GM19324 (cell line): Measurements from ENCODE around the gene CHST14.
A peak's percentile ranks its signal among the peaks of the same experiment; 100 is the strongest.
"Not testable (repeated sequence)": the region's sequence is repeated elsewhere in the genome, so short reads cannot be mapped to it uniquely, and the experiment has no call there.

ENCODE experiments used
- ATAC-seq: cut with Tn5 transposase; IDR thresholded peaks from one replicate; pipeline ENCODE4 v1.9.1; 2021; ENCODE audit warnings: mild to moderate bottlenecking, moderate library complexity; ENCODE audit not compliant: unreplicated experiment, low FRiP score

Gene CHST14

DNA sequence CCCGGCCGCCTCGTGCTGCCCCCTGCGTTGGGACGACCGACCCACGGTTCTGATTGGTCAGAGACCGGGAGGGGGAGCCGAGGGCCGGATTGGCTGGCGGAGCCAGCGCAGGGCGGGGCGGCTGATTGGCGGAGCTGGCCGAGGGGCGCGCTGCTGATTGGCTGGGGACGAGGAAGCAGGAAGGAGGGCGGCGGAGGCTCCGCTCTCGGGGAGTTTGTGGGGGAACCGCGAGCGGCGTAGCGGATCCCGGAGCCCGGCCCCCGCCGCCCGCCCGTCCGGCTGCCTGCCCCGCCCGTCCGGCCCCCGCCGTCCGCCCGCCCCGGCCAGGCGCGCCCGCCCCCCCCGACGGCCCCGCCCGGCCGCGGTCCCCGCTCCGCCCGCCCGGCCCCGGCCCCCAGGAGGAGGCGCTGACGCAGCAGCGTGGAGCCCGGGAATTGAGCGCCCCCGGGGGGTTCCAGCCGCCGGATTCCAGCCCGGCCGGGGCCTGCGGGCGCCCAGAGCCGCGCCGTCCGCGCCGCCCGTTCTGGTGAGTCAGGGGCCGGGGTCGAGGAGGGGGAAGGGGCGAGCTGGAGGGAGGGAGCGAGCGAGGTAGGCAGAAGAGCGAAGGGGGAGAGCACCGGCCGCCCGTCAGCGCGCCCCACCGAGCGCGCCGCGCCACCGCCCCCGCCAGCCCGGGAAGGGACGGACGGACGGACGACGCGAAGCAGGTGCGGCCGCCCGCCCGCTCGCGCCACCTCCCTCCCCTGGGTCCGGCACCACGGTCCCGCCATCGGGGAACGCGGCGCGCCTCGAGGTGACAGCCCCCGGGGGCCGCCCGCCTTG lies 29.8 kb upstream of the CHST14 start, which contains the start of gene BAHD1:
Gene BAHD1 (plus strand): TSS at position 211 of the 822 bp plus-strand sequence. CDS start 17,512 bp downstream, outside the sequence.
- ATAC-seq, result peak; percentile 87

- peak; percentile 12 for ATAC-seq
Observed at GRCh38 chr15:40441565-40442531, 28.9 kb upstream of the CHST14 start.

DNA sequence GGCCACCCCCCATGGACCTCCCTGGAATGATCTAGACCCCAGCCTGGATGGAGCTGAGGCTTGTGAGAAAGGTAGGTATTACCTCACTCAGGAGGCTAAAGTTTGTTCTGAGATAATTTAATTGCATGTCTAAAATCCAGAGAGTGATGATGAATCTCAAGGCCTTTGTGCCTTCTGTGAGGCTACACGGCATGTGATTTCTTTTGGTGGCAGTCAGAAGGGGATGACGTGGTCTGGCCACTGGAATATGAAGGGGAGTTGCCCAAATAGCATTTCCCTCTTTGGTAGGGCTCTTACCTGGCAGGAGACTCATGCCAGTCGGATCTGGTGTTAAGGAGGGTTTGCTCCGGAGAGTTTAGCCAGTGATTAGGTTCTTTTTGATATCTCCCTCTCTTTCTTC lies 27.5 kb upstream of the CHST14 start:
- ATAC-seq, result no peak

DNA sequence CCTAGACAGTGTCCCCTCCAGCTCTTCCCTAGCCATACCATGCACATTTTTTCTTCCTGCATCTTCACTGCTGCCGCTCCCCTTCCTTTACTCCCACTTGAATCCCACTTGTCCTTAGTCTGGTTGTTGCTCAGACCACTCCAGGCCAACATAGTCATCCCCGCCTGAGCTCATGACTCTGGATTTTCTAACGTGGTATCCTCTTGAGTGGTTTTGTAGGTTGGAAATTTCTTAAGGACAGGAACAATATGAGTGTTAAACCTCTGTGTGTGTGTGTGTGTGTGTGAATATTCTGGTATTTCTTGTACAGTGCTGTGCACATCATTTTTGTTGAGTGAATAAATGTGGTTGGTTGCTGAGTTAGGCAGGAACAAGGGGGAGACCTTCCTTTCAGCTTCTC lies 26.9 kb upstream of the CHST14 start:
- ATAC-seq, result no peak

DNA sequence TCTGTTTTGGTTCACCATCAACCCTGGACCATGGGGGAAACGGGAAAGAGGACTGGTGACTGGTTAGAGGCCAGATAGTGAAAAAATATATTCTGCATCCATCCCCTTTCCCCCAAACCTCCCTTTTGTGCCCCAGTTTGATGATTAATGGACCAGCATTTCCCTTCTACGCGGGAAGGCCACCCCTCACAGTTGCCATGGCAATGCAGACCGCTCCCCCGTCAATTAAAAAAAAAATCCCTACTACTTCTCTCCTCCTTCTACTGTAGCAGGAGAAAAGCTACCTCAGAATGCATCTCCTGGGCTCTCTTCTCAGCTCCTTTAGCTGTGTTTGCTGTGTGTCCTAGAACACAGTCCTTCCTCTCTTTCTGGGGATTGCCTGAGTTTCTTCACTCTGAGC lies 26.0 kb upstream of the CHST14 start:
- no peak for ATAC-seq

GRCh38 chr15:40445421-40445922 lies 25.3 kb upstream of the CHST14 start:
- ATAC-seq, result no peak

DNA sequence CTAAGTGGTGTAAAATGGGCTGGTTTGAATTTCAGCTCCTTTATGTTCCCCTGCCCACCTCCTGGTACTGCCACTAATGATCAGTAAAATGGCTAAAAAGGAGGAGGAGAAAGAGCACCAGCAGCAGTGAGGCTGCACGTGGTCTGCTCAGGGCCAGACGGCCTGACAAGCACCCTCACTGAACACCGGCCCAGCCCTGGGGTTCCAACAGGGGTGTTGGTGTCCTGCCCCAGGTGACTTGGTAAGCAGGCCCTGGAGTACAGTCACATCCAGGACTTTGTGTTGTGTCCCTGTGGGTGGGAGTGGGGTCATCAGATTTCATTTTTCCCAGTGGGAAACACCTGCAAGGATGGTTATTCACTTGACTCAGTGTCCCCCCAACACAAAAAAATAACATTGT lies 24.6 kb upstream of the CHST14 start:
- ATAC-seq, result no peak

DNA sequence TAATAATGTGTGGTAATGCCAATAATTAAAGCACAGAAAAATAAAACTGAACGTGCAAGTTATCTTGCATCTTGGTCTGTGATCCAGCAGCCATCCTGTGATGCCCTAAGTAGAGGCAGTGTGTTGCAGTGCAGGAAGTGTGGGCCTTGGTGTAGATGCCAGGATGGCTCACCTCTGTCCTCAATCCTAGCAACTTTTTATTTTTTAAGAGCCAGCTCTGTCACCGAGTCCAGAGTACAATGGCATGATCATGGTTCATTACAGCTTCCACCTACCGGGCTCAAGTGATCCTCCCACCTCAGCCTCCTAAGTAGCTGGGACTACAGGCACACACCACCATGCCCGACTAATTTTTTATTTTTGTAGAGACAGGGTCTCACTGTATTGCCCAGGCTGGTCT lies 22.4 kb upstream of the CHST14 start:
- ATAC-seq, result no peak

DNA sequence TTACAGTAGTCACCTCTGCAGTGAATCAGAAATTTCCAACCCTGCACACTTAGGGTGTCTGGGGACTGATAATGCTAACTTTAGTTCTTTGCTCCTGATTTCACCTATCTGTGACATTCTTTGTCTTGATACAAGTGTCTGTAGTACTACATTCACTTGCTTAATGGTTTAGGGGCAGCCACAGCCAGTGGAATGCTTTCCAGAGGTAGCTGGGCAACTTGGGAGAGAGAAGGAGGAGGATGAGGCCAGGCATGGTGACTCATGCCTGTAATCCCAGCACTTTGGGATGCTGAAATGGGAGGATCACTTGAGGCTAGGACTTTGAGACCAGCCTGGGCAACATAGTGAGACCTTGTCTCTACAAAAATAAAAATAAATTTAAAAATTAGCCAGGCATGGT lies 21.5 kb upstream of the CHST14 start:
- ATAC-seq, result no peak

DNA sequence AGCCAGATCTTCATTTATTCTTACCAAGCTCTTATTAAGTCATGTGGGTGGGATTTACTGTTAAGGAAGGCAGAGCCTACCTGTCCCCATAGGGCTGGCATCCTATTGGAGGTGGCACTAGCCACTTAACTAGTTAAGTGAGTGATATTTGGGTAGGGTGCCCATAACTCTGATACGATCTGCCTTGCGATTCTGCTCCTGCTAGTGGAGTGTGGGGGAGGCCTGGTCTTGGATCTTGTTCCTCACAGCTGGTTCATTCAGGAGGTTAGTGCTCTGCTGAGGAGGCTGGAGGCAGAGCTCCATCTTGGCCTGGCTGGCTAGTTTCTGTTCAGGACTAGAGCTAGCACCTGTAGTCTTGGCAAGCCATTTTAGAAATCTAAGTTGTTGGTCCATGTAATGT lies 20.7 kb upstream of the CHST14 start:
- no peak for ATAC-seq

- no peak for ATAC-seq
Observed at GRCh38 chr15:40451527-40452158, 19.1 kb upstream of the CHST14 start.

GRCh38 chr15:40452296-40453090 lies 18.3 kb upstream of the CHST14 start:
- ATAC-seq, result no peak

GRCh38 chr15:40453941-40454340 lies 16.8 kb upstream of the CHST14 start:
- ATAC-seq, result not testable (repeated sequence)

DNA sequence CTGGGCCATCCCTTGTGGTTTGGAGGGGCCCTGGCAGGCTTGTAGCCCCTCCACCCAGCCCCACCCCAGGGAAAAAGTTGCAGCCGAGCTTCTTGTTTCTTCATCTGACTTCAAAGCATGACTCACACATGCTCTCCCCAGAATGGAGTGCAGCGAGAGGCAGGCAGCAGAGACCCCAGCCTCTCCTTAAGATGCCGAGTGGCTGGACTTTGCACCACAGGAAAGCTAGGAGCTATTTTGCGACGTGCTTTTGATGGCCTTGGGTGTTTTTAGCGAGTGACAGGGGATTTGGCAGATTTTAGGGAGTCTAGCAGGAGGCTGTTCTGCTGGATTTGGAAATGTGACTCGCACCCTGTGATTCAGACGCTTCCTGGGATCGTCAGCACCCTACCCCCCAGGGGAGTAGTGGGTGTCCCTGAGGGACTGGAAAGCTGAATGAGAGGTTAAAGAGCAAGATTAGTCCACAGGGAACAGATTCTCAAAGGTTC lies 15.8 kb upstream of the CHST14 start:
- no peak for ATAC-seq

- ATAC-seq, result no peak
Observed at GRCh38 chr15:40456299-40456712, 14.5 kb upstream of the CHST14 start.

DNA sequence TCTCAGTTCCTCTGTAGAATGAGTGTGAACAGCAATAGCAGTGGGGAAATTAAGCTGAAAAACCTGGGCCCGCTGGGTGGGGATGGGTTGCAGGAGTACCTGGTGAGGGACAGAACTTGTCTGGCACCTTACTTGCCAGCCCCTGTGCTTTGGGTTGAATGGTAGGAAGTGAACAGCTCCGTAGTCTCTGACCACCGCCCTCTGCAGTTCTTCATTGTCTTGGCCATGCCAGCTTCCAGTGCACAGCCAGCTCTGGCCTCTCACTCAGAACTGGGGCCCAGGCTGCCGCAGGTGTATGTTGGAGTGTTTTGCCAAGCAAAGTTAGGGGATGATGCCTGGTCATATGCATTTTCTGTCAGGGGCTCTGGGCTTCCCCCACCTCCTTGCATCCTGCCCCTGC lies 14.0 kb upstream of the CHST14 start:
- ATAC-seq, result no peak

- no peak for ATAC-seq
Observed at GRCh38 chr15:40458495-40459371, 12.1 kb upstream of the CHST14 start.

DNA sequence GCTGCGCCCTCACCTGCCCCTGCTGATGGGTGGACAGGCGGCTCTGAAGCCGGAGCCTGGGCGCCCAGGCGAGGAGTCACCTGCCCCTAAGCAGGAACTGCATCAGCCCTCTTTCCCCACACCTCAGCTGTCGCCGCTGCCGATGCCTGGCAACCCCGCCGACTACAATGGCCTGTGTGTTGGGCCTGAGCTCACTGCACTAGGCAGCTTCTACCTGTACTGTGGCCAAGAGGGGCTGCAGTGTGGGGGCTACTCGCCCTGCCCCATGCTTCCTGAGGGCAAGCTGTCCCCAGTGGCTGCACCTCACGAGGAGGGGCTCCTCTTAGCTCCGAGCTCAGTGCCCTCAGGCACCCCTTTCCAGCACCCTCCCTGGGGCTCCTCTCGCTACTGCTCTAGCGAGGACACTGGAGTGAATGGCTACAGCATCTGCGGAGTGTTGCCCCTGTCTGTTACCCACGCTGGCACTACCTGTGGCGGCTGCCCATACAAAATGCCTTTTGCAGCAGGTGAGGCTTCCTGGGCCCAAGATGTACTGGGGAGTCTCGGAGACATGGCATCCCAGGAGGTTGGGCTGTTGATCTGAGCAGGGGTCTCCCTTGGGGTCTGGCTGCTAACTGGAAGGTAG lies 11.3 kb upstream of the CHST14 start:
- no peak for ATAC-seq
